CD1c-positive myeloid dendritic cell (primary cell): Measurements from ENCODE around the gene ENOX1.

Experiments
- DNase-seq: peaks from one replicate; pipeline ENCODE4 v3.0.0-alpha.2; 2016; ENCODE audit errors: extremely low spot score

The ENOX1 gene

GRCh38 chr13:43608400-43609137, 178.2 kb downstream of the ENOX1 start:
- DNase-seq, result no peak

GRCh38 chr13:43597599-43597945, 189.2 kb downstream of the ENOX1 start:
- no peak for DNase-seq

- no peak for DNase-seq
These were observed 189.7 kb downstream of the ENOX1 start for GRCh38 chr13:43596924-43597598.

GRCh38 chr13:43596006-43596405, 190.8 kb downstream of the ENOX1 start:
- no peak for DNase-seq

- DNase-seq, result no peak
These were observed 199.4 kb downstream of the ENOX1 start for GRCh38 chr13:43587376-43587775.

- DNase-seq, result no peak
These were observed 202.0 kb downstream of the ENOX1 start for GRCh38 chr13:43584751-43585150.

GRCh38 chr13:43583321-43583720, 203.5 kb downstream of the ENOX1 start:
- no peak for DNase-seq

GRCh38 chr13:43580280-43580679, 206.5 kb downstream of the ENOX1 start:
- no peak for DNase-seq

- DNase-seq, result no peak
These were observed 207.5 kb downstream of the ENOX1 start for GRCh38 chr13:43579321-43579720.

- DNase-seq, result no peak
These were observed 212.2 kb downstream of the ENOX1 start for GRCh38 chr13:43574605-43575004.

- DNase-seq, result peak; percentile 9
These were observed 212.8 kb downstream of the ENOX1 start for GRCh38 chr13:43573802-43574514.

- DNase-seq, result no peak
These were observed 213.4 kb downstream of the ENOX1 start for GRCh38 chr13:43573361-43573740.

GRCh38 chr13:43572656-43573360, 214.0 kb downstream of the ENOX1 start:
- DNase-seq, result no peak

- no peak for DNase-seq
These were observed 217.1 kb downstream of the ENOX1 start for GRCh38 chr13:43569658-43570057.

GRCh38 chr13:43567608-43568007, 219.2 kb downstream of the ENOX1 start:
- DNase-seq, result no peak

GRCh38 chr13:43564952-43565351, 221.8 kb downstream of the ENOX1 start:
- DNase-seq, result no peak

GRCh38 chr13:43561081-43561480, 225.7 kb downstream of the ENOX1 start:
- no peak for DNase-seq

GRCh38 chr13:43558939-43559338, 227.8 kb downstream of the ENOX1 start:
- DNase-seq, result no peak

- DNase-seq, result no peak
These were observed 228.4 kb downstream of the ENOX1 start for GRCh38 chr13:43558326-43558725.

GRCh38 chr13:43555667-43556066, 231.1 kb downstream of the ENOX1 start:
- no peak for DNase-seq

- DNase-seq, result no peak
These were observed 234.8 kb downstream of the ENOX1 start for GRCh38 chr13:43551897-43552456.

GRCh38 chr13:43546816-43547215, 240.0 kb downstream of the ENOX1 start:
- DNase-seq, result no peak
